ENCODE results near the gene TRABD.

Gene TRABD

DNA sequence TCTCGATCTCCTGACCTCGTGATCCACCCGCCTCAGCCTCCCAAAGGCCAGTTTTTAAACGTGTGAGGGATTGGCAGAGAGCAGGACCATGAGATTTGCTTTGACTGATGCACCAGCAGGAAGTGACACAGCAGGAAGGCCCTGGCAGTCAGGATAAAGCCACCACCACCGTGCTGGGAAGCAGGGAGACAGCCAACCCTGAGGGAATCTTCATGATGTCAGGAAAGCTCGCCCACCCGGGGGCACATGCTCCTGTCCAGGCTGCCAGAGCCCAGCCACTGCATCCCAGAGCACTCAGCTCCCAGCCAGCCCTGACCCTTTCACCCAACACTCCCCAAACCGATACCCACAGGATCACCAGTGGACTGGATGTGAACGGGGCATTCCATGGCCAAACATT is 53.0 kb downstream of the TRABD start:
- DNase-seq (ENCODE audit: low spot score), result no peak

GRCh38 chr22:50242406-50242949 is 56.8 kb downstream of the TRABD start:
- peak; percentile 32 for DNase-seq (ENCODE audit: low spot score)

GRCh38 chr22:50243685-50244419 is 58.1 kb downstream of the TRABD start:
- DNase-seq (ENCODE audit: low spot score), result peak; percentile 41

DNA sequence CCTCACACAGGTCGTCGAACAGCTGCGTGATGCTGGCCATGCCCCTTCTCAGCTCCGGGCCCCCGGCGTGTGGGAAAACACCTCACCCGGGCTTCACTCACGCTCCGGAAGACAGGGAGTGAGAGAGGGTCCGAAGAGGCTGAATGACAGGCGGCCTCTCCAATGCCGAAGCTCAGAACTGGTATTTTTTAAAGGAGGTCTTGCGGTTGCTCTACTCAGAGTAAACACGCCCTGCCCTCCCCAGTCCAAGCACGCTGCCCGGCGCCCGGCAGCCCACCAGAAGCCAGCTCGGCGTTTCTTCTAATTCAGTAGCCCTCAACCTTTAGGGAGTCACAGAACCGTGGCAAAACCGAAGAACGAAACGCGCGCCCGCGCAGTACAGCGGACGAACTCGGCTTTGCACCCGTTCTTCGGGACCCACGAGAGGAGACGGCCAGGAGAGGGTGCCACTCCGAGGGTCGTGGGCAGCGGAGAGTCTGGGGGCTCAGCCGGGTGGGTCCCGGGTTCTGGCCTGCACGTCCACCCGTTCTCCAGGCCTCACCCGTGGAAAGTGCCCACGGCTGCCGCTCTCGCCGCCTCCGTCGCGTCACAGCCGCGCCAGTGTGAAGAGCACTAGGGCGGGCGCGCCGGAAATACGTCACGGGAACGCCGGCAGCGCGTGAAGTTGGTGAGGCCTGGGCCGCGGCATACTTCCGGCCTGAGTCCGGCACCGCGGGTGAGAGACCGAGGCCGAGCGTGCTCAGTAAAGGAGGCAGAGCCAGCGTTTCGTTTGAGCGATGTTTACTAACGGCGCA is 58.9 kb downstream of the TRABD start, which contains the start of gene TUBGCP6:
Gene TUBGCP6 (minus strand): TSS at position 604 of the 794 bp plus-strand sequence. CDS start 564 bp downstream, at position 40.
- peak; percentile 95 for DNase-seq (ENCODE audit: low spot score)

GRCh38 chr22:50245214-50246072 is 59.7 kb downstream of the TRABD start:
- DNase-seq (ENCODE audit: low spot score), result peak; percentile 33

GRCh38 chr22:50246242-50247175 is 60.8 kb downstream of the TRABD start:
- peak; percentile 50 for DNase-seq (ENCODE audit: low spot score)

GRCh38 chr22:50247748-50248147 is 62.0 kb downstream of the TRABD start:
- peak; percentile 90 for DNase-seq (ENCODE audit: low spot score)

GRCh38 chr22:50248196-50249081 is 62.7 kb downstream of the TRABD start:
- DNase-seq (ENCODE audit: low spot score), result peak; percentile 28

All from NAMALWA (cell line).